GM13976 (cell line): Measurements from ENCODE around the gene PAPOLA.

Experiments
- DNase-seq: peaks from one replicate; pipeline ENCODE4 v3.0.0; 2012; ENCODE audit warnings: low spot score
- in situ Hi-C: fragments of 300-500 bp; cut with MboI; formaldehyde crosslinking; loops from one replicate; pipeline ENCODE4 v1.12.0; 2022; ENCODE audit warnings: low sequenced_read_pairs, mixed read lengths, inconsistent platforms; ENCODE audit not compliant: unreplicated experiment
- TF ChIP-seq, protein P1 (sequence below): IDR thresholded peaks from 2 replicates; pipeline ENCODE4 v1.5.1; 2012; ENCODE audit warnings: borderline replicate concordance, mild to moderate bottlenecking; ENCODE audit not compliant: insufficient read depth; ENCODE audit errors: extremely low read depth, missing control alignments, control extremely low read depth

Gene PAPOLA

GRCh38 chr14:96501740-96502620 lies at the start of gene PAPOLA:
Gene PAPOLA, plus strand, starts transcription at chr14:96502382. Its CDS starts 211 bp downstream, at chr14:96502593.
- in situ Hi-C loops = no loop called here
- TF ChIP-seq, protein P1, sequence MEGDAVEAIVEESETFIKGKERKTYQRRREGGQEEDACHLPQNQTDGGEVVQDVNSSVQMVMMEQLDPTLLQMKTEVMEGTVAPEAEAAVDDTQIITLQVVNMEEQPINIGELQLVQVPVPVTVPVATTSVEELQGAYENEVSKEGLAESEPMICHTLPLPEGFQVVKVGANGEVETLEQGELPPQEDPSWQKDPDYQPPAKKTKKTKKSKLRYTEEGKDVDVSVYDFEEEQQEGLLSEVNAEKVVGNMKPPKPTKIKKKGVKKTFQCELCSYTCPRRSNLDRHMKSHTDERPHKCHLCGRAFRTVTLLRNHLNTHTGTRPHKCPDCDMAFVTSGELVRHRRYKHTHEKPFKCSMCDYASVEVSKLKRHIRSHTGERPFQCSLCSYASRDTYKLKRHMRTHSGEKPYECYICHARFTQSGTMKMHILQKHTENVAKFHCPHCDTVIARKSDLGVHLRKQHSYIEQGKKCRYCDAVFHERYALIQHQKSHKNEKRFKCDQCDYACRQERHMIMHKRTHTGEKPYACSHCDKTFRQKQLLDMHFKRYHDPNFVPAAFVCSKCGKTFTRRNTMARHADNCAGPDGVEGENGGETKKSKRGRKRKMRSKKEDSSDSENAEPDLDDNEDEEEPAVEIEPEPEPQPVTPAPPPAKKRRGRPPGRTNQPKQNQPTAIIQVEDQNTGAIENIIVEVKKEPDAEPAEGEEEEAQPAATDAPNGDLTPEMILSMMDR = peak; percentile 5
- DNase-seq = peak; percentile 96

GRCh38 chr14:96452684-96453083 lies 49.5 kb upstream of the PAPOLA start:
- DNase-seq = no peak
- TF ChIP-seq, protein P1 = no peak
- in situ Hi-C loops = no loop called here

DNA sequence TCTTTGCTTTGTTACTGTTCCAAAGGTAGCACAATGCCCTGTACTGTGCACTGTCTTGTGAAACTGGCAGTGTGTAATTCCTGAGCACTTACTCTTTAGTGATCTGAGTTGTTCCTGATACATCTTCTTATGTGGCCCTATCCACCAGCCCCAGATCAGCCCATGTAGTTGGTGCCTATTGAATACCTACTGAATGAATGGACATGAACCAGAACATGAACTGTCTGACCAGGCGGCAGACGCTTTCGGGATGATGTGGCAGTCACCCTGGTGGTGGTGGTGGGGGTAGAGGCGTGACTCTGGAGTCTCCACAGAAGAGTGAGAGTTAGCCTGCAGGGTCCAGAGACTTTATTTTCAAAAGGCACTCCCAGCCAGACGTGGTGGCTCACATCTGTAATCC lies 46.6 kb upstream of the PAPOLA start:
- DNase-seq = no peak
- in situ Hi-C loops = no loop called here
- TF ChIP-seq, protein P1 = no peak

GRCh38 chr14:96459851-96460250 lies 42.3 kb upstream of the PAPOLA start:
- TF ChIP-seq, protein P1 = no peak
- DNase-seq = no peak
- in situ Hi-C loops = no loop called here

GRCh38 chr14:96461950-96462798 lies 40.0 kb upstream of the PAPOLA start:
- DNase-seq = no peak

DNA sequence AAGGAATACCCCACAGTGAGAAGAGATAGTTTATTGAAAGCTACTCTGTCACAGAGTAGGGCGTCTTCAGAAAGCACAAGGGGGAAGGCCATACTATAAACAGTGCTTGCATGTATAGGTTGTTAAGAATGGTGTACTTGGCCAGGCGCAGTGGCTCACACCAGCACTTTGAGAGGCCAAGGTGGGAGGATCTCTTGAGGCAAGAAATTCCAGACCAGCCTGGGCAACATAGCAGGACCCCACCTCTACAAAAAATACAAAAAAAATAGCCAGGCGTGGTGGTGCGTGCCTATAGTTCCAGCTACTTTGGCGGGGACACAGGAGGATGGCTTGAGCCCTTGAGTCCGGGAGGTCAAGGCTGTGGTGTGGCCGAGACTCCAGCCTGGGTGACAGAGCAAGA lies 38.0 kb upstream of the PAPOLA start:
- TF ChIP-seq, protein P1 = no peak
- in situ Hi-C loops = no loop called here
- DNase-seq = no peak

More at GRCh38 chr14:96461950-96462798, 40.0 kb upstream of the PAPOLA start:
- TF ChIP-seq, protein P1 = no peak
- in situ Hi-C loops = no loop called here
